Gastroesophageal sphincter (tissue), 3 donors: ENCODE results near the gene MAP2K3.
"Not testable (repeated sequence)": the region's sequence is repeated elsewhere in the genome, so short reads cannot be mapped to it uniquely, and the experiment has no call there.

Experiments
- EP300 ChIP-seq: sonication (generic); formaldehyde crosslinking; IDR thresholded peaks from one replicate; pipeline ENCODE4 v1.6.1; 2017; ENCODE audit warnings: antibody characterized with exemption, mild to moderate bottlenecking
- POLR2A ChIP-seq, 2 donors: fragments of 450-650 bp; IDR thresholded peaks; one replicate each; pipeline ENCODE4 v1.6.1; 2017; ENCODE audit warnings: antibody characterized with exemption in 2 of 2, mild to moderate bottlenecking in 2 of 2, moderate library complexity in 1 of 2
- POLR2AphosphoS5 ChIP-seq: sonication (generic); formaldehyde crosslinking; IDR thresholded peaks from one replicate; pipeline ENCODE4 v1.6.1; 2017; ENCODE audit warnings: antibody characterized with exemption
- TF ChIP-seq, protein P1 (sequence below), 4 experiments: fragments of 200-600 bp in 2 of 4; fragments of 450-650 bp in 2 of 4; sonication (generic) in 1 of 4; IDR thresholded peaks; one replicate each; pipeline ENCODE4 v1.5.1; 2017 to 2019; ENCODE audit warnings: antibody characterized with exemption in 4 of 4, mild to moderate bottlenecking in 2 of 4, moderate library complexity in 2 of 4

DNA sequence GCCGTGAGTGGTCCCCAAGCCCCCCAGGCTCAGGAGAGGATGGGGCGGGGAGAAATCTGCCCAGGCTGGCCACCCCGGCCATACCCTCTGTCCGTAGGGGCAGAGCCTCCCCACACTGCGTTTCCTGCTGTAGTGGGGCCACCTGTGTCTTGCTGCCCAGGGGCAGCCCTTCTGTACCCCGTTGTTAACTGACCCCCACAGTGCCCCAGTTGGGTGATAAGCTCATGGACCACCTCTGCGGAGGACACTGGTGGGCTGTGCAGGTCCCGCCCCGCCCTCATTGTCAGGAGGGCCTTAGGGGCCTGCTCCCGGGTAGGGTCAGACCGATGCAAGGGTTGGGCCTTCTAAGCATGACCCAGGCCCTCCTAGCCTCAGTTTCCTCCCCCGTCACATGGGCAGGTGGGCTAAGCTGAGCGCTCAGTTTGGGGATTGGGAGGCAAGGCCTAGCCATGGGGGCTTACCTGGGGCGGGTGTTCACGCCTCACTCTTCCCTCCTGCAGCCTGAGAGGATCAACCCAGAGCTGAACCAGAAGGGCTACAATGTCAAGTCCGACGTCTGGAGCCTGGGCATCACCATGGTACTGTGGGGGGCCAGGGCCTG is 20.1 kb downstream of the MAP2K3 start:
- TF ChIP-seq, protein P1, sequence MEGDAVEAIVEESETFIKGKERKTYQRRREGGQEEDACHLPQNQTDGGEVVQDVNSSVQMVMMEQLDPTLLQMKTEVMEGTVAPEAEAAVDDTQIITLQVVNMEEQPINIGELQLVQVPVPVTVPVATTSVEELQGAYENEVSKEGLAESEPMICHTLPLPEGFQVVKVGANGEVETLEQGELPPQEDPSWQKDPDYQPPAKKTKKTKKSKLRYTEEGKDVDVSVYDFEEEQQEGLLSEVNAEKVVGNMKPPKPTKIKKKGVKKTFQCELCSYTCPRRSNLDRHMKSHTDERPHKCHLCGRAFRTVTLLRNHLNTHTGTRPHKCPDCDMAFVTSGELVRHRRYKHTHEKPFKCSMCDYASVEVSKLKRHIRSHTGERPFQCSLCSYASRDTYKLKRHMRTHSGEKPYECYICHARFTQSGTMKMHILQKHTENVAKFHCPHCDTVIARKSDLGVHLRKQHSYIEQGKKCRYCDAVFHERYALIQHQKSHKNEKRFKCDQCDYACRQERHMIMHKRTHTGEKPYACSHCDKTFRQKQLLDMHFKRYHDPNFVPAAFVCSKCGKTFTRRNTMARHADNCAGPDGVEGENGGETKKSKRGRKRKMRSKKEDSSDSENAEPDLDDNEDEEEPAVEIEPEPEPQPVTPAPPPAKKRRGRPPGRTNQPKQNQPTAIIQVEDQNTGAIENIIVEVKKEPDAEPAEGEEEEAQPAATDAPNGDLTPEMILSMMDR (IDR thresholded peaks at IDR 0.05) = not testable (repeated sequence)
- not testable (repeated sequence) for TF ChIP-seq EP300; POLR2AphosphoS5; POLR2A (IDR thresholded peaks at IDR 0.05)
